ENCODE measurements around the gene ANKRD20A1.
"Not testable (repeated sequence)": the region's sequence is repeated elsewhere in the genome, so short reads cannot be mapped to it uniquely, and the experiment has no call there.

Gene ANKRD20A1

DNA sequence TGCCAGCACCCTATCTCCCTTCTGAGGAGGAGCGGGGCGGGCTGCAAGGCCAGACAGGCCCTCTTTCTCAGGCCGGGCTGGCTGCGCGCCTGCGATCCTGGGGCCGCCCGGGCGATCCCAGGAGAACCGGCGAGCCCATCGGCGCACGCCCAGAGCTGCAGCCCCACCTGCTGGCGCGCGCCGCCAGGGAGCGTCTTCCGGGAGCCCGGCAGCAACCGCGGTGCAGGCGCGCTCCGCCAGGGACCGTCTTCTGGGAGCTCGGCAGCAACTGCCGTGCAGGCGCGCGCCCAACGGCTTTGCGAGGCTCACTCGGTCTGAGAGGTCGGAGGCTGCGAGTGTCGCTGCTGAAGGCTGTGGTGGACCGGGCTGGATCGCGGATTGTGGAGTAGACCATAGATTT lies at the start of gene ANKRD20A1:
ANKRD20A1 (plus strand) TSS at position 61 of the 400 bp plus-strand sequence. CDS start 496 bp downstream, outside the sequence.
- not testable (repeated sequence) for DNase-seq

- DNase-seq = not testable (repeated sequence)
These were observed 26.6 kb upstream of the ANKRD20A1 start for GRCh38 chr9:67832088-67832487.
